ENCODE measurements around the gene C1orf105. TPM values are rescaled to one million over a fixed set of nuclear protein-coding genes. Genes with fewer than 3 reads are reported as not detected.

The C1orf105 gene
- total and polyA plus RNA-seq, 2 of the 13 experiments (the other 11 are each of a cell fraction or from before 2014, with no cell fraction given): 0.15 to 0.45 TPM

DNA sequence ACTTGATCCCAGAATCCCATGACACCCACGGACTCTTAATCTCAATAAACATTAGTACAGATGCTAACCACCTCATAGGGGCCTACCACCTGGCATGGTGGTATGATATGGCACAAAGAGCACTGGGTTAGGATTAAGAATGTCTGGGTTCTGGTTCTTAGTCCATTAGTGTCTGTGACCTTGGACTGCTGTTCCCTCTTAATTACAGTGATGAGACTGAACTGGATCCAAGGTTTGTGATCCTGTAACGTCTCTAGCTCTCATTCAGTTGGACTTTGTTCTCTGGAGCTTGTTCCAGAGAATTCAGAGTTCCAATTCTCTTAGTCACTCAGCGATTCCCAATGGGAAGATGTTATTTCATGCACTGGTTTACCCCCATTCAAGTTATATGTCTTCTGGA, 47.0 kb downstream of the C1orf105 start (continued):
- TF ChIP-seq NCOR1 (IDR thresholded peaks at IDR 0.05; ENCODE audit: borderline replicate concordance, low read length) (peak; percentile 54; the same call in 1 of the 2 replicates), JUNB (CRISPR knock-in tag; IDR thresholded peaks at IDR 0.05; ENCODE audit: borderline replicate concordance) (peak; percentile 44; the same call in 1 of the 2 replicates), KLF9 (CRISPR knock-in tag; IDR thresholded peaks at IDR 0.05; ENCODE audit: low read depth) (no peak), HIVEP1 (CRISPR knock-in tag; IDR thresholded peaks at IDR 0.05) (no peak), HMG20A (CRISPR knock-in tag; IDR thresholded peaks at IDR 0.05; ENCODE audit: borderline replicate concordance) (peak; percentile 46; the same call in 1 of the 2 replicates), NR2F6 (IDR thresholded peaks at IDR 0.05) (no peak), NR2F6 (CRISPR knock-in tag; IDR thresholded peaks at IDR 0.05) (no peak), TEAD3 (CRISPR knock-in tag; optimal IDR thresholded peaks at IDR 0.05; ENCODE audit: borderline replicate concordance) (peak; percentile 81), GTF2F1 (IDR thresholded peaks at IDR 0.05; ENCODE audit: low read length) (no peak), GATAD2A (CRISPR knock-in tag; IDR thresholded peaks at IDR 0.05) (peak; percentile 66), KDM6A (CRISPR knock-in tag; IDR thresholded peaks at IDR 0.05; ENCODE audit: low read depth) (peak; percentile 24; the same call in 1 of the 2 replicates), FOSL1 (CRISPR knock-in tag; IDR thresholded peaks at IDR 0.05; ENCODE audit: borderline replicate concordance) (peak; percentile 68; the same call in 1 of the 2 replicates), HOMEZ (CRISPR knock-in tag; IDR thresholded peaks at IDR 0.05; ENCODE audit: low read depth) (peak; percentile 91), HNF4A (CRISPR knock-in tag; IDR thresholded peaks at IDR 0.05) (peak; percentile 87), ZNF34 (CRISPR knock-in tag; IDR thresholded peaks at IDR 0.05; ENCODE audit: borderline replicate concordance) (no peak), TOE1 (CRISPR knock-in tag; IDR thresholded peaks at IDR 0.05) (no peak), POGZ (CRISPR knock-in tag; IDR thresholded peaks at IDR 0.05) (peak; percentile 50), DNMT1 (CRISPR knock-in tag; IDR thresholded peaks at IDR 0.05) (no peak), CHD4 (IDR thresholded peaks at IDR 0.05; ENCODE audit: borderline replicate concordance, low read length) (0 out of 2 replicates have a peak, but pooled peaks have one; percentile 26), CCDC6 (CRISPR knock-in tag; IDR thresholded peaks at IDR 0.05) (no peak), NCOA2 (CRISPR knock-in tag; IDR thresholded peaks at IDR 0.05) (0 out of 2 replicates have a peak, but pooled peaks have one; percentile 33), HNF4G (IDR thresholded peaks at IDR 0.05; ENCODE audit: borderline replicate concordance, low read depth, low read length) (peak; percentile 51), HNF4G (CRISPR knock-in tag; IDR thresholded peaks at IDR 0.05; ENCODE audit: borderline replicate concordance, low read depth) (no peak), ZNF101 (CRISPR knock-in tag; IDR thresholded peaks at IDR 0.05; ENCODE audit: borderline replicate concordance, low read depth) (no peak), FOXA3 (CRISPR knock-in tag; IDR thresholded peaks at IDR 0.05) (0 out of 2 replicates have a peak, but pooled peaks have one; percentile 27), SOX13 (IDR thresholded peaks at IDR 0.05) (no peak), SOX13 (CRISPR knock-in tag; conservative IDR thresholded peaks at IDR 0.05 in 1 of 2, IDR thresholded peaks at IDR 0.05 in 1 of 2) (peak in 1 of 2 experiments; percentile 34; a peak in 1 of 4 replicates)
- TF ChIP-seq, protein P1, sequence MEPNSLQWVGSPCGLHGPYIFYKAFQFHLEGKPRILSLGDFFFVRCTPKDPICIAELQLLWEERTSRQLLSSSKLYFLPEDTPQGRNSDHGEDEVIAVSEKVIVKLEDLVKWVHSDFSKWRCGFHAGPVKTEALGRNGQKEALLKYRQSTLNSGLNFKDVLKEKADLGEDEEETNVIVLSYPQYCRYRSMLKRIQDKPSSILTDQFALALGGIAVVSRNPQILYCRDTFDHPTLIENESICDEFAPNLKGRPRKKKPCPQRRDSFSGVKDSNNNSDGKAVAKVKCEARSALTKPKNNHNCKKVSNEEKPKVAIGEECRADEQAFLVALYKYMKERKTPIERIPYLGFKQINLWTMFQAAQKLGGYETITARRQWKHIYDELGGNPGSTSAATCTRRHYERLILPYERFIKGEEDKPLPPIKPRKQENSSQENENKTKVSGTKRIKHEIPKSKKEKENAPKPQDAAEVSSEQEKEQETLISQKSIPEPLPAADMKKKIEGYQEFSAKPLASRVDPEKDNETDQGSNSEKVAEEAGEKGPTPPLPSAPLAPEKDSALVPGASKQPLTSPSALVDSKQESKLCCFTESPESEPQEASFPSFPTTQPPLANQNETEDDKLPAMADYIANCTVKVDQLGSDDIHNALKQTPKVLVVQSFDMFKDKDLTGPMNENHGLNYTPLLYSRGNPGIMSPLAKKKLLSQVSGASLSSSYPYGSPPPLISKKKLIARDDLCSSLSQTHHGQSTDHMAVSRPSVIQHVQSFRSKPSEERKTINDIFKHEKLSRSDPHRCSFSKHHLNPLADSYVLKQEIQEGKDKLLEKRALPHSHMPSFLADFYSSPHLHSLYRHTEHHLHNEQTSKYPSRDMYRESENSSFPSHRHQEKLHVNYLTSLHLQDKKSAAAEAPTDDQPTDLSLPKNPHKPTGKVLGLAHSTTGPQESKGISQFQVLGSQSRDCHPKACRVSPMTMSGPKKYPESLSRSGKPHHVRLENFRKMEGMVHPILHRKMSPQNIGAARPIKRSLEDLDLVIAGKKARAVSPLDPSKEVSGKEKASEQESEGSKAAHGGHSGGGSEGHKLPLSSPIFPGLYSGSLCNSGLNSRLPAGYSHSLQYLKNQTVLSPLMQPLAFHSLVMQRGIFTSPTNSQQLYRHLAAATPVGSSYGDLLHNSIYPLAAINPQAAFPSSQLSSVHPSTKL (CRISPR knock-in tag; IDR thresholded peaks at IDR 0.05): peak; percentile 58

All from HepG2 (cell line).